Measurements from ENCODE around the gene QPCTL.
A peak's percentile ranks its signal among the peaks of the same experiment; 100 is the strongest.
"Not testable (repeated sequence)": the region's sequence is repeated elsewhere in the genome, so short reads cannot be mapped to it uniquely, and the experiment has no call there.

QPCTL gene

GRCh38 chr19:45717983-45718650 lies 25.7 kb downstream of the QPCTL start:
- no peak for DNase-seq

- DNase-seq = not testable (repeated sequence)
These were observed 27.6 kb downstream of the QPCTL start for GRCh38 chr19:45720065-45720464.

DNA sequence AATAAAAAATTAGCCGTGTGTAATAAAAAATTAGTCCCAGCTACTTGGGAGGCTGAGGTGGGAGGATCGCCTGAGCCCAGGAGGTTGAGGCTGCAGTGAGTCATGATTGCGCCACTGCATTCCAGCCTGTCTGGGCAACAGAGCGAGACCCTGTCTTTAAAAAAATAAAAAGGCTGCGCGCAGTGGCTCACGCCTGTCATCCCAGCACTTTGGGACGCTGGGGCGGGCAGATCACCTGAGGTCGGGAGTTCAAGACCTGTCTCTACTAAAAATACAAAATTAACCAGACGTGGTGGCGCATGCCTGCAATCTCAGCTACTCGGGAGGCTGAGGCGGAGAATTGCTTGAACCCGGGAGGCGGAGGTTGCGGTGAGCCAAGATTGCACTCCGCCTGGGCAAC lies 36.2 kb downstream of the QPCTL start:
- not testable (repeated sequence) for DNase-seq

DNA sequence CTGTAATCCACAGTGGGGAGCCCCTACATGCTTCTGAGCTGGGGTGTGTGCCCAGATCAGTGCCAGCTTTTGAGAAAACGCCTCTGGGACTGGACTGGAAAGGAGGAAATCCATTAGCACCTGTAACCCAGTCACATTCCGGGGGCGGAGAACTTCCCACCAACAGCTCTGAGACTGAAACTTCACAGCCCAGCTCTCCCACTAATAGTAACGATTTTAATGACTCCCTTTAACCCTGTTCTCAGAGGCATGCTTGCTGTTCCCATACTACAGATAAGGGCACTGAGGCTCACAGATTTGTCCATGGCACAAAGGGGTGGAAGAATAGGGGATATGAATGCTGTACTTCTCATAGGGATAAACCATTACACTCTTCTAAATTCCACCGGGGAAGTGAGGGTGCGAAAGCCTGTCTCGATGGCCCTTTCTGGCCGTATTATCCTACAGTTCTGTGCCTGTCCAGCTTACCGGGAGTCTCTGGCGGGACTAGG lies 37.4 kb downstream of the QPCTL start:
- DNase-seq = no peak

DNA sequence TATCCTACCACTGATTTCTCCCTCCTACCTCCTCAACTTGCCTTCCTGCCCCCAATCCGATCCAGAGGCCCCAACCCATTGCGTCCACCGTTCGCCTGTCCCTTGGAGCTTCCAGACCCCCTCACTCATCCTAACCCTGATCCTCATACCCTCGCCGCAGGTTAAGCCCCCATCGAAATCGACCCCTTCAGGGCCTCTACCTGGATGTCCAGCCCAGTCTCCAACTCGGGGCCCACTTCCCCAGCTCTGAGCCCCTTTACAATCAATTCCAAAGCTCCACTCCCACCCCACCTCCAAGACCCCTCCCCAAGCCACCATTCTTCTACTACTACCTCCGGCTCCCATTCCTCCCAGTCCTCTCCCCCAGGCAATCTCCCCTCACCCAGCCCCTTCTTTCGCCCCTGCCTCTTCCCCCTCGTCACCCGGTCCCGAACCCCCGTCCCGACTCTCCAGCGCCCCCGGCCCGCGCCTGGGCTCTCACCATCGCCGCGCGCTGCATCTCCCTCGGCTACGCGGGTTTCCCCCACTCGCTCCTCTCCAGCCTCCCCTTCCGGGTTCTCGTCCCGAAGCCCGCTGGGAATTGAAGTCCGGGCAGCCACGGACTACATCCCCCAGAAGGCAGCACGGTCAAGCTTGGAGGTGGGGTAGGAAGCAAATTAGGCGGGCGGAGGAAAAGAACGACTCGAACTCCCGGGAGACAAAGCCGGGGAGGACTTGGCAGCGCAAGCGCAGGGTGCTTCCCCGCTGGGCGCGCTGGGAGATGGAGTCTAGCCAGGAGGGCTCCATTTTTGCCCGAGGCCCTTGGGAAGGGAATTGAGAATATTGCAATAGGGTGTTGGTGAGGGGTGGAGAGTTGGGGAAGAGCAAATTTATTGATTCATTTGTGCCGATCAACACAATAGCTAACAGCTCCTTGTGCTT lies 38.2 kb downstream of the QPCTL start, which contains the start of gene FBXO46:
FBXO46 (minus strand) TSS at position 529 of the 921 bp plus-strand sequence. CDS start 17,401 bp downstream, outside the sequence.
- peak; percentile 88 for DNase-seq

DNA sequence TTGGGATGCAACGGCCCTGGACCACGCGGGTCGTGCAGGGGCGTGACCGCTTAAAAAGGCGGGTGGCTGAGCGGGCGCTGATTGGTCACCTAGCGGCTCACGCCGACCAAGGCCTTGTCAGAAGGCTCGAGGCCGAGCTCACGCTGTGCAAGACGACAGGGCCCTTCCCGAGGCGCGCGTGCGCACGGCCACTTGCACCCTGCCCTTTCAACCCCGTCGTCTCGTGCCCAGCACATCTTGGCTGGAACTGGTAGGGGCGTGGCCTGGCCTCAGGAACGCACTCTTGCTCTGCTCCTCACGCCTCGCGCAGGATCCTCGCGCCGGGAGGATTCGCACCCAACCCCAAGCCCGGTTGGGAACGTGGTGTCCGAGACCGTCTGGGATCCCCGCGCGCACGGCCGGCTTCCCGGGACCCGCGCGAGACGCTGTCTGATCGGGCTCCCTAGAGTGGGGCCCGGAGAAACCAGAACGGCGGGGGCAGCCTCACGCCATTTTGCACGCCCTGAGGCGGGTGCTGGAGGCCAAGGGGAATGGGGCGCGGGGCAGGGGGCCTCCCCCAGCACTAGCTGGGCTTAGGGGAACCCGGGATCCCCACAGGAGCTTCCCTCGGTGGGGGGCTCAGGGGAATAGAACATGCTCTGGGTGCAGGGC lies 40.8 kb downstream of the QPCTL start, which contains the start of gene MEIOSIN:
MEIOSIN (plus strand) TSS at position 280 of the 651 bp plus-strand sequence. CDS start 1,938 bp downstream, outside the sequence.
- DNase-seq = no peak

DNA sequence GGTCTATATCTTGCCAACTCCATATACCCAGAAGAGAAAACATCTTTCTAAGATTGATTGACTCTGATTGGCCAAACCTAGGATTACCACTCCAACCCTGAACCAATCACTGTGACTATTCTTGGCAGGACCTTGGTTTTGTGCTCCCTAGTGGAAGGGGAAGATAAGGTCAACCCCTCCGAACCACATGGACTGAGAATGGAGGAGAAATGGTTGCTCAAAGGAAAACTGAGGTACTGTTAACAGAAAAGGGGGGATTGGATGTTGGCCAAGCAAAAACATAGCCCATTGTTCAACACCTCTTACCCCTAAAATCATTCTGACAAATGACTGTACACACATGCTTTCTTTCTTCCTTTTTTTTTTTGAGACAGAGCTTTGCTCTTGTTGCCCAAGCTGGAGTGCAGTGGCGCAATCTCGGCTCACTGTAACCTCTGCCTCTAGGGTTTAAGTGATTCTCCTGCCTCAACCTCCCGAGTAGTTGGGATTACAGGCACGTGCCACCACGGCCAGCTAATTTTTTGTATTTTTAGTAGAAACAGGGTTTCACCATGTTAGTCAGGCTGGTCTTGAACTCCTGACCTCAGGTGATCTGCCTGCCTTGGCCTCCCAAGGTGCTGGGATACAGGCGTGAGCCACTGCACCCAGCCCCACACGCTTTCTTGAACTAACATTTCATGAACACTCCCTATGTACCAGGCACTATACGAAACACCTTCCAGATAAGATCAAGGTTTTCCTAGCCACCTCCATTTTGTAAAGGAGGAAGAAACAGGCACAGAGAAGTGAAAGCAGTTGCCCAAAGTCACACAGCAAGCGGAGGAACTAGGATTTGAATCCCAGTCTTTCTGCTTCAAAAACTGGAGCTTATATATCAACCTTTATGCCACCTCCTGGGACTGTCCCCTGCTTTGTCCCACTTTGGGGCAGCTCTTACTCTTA lies 47.3 kb downstream of the QPCTL start:
- no peak for DNase-seq

DNA sequence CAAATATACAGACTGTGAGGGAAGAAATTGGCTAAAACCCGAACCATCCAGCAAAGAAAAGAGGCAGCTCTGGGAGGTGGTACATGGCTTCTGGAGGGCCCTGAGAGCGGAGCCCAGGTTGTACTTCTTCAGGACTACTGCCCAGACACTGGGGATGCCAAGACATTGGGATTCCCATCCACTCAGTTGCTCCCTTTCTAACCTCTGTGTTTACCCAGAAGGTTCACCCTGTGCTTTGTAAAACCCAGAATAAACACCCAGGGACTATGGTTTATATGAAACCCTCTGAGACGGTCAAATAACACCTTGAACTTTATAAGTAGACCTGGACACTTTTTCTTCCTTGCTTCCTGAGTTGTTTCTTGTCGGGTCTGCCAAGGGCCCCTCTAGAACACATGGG lies 50.5 kb downstream of the QPCTL start:
- no peak for DNase-seq

DNA sequence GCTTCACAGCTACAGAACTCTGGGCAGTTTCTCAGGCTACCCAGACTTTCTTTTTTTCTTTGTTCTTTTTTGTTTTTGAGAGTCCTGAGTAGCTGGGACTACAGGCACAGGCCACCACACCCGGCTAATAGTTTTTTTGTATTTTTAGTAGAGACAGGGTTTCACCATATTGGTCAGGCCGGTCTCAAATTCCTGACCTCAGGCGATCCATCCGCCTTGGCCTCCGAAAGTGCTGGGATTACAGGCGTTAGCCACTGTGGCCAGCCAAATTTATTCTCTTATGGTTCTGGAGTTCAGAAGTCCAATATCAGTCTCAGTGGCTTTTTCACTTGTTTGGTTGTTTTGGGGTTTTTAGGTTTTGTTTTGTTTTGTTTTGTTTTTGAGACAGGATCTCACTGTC lies 53.1 kb downstream of the QPCTL start:
- DNase-seq = no peak

- no peak for DNase-seq
These were observed 54.4 kb downstream of the QPCTL start for GRCh38 chr19:45746866-45747265.

GRCh38 chr19:45747513-45747912 lies 55.0 kb downstream of the QPCTL start:
- DNase-seq = no peak

DNA sequence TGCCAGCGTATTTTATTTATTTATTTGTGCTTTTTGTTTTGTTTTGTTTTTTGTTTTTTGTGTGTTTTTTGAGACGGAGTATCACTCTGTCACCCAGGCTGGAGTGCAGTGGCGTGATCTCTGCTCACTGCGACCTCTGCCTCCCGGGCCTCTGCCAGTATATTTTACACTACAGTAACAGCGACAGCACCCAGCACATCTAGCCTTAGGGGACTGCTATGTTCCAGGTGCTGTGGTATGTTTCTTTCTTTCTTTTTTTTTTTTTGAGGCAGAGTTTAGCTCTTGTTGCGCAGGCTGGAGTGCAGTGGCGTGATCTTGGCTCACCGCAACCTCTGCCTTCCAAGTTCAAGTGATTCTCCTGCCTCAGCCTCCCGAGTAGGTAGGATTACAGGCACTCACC lies 59.0 kb downstream of the QPCTL start:
- DNase-seq = not testable (repeated sequence)

GRCh38 chr19:45752639-45753038 lies 60.2 kb downstream of the QPCTL start:
- DNase-seq = no peak

DNA sequence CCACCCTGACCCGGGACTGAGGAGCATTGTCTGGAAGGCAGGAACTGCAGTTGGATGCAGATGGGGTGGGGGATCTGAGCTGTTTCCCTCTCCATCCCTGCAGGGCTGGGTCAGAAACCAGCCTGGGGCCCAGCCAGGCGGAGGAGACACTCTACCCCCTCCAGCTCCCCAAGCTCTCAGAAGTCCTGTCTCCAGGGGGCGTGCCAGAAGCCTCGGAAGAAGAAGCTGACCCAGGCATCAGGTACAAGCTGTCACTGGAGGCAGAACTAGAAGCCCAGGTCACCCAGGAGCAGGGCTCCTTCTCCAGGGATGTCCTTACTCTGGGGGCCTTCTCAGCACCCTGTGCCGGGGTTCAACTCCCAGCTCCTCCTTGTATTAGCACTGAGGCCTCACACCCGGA lies 61.1 kb downstream of the QPCTL start:
- DNase-seq = no peak

Data from activated CD4-positive, alpha-beta T cell treated with anti-CD3 and anti-CD28 coated beads for 1 hour (primary cell).